Activated CD4-positive, alpha-beta T cell treated with anti-CD3 and anti-CD28 coated beads, Interleukin-2, amount 50 U/mL, for 4 hours (primary cell): ENCODE measurements around the gene SF1.

Source experiments
- DNase-seq, 2 experiments: peaks; one replicate each; pipeline ENCODE4 v3.0.0-alpha.2; 2020

The SF1 gene

DNA sequence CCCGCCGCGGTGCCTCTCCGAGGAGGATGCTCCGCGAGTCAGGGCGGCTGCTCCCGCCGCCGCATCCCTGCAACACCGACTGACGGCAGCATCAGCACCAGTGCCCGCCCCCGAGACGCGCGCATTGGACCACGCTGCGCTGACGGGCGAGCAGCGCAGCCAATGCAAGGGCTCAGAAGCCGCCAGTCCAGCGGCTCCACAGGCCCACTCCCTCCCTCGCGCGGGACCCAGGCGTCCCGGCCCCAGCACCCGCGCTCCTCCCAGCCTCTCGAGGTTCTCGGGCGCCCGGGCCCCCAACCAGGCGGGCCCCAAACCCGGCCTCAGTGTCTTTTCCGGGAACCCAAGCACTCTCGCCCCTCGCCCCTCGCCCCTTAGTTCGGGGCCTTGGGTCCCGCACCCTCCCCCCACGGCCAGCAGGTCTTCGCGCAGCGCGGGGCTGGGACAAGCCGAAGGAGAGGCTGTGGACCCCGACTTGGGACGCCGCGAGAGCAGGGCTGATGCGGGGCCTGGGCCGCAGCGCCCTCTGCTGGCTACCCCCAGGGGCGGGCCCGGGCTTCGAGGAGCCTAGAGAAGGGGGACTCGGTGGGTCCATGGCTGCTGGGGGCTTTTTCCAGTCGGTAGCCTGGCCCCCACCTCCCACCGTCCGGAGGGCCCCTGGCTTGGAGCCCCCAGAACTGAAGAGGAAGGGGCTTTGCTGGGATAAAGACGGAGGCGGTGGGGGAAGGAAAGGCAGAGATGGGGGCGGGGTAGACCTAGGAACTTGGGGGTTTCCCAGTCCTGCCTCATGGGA is 55.0 kb downstream of the SF1 start, which contains the start of gene NRXN2:
Gene NRXN2 (minus strand): TSS at position 81 of the 790 bp plus-strand sequence. CDS start 9,498 bp downstream, outside the sequence.
- peak; percentile 79 to 80 for DNase-seq

DNA sequence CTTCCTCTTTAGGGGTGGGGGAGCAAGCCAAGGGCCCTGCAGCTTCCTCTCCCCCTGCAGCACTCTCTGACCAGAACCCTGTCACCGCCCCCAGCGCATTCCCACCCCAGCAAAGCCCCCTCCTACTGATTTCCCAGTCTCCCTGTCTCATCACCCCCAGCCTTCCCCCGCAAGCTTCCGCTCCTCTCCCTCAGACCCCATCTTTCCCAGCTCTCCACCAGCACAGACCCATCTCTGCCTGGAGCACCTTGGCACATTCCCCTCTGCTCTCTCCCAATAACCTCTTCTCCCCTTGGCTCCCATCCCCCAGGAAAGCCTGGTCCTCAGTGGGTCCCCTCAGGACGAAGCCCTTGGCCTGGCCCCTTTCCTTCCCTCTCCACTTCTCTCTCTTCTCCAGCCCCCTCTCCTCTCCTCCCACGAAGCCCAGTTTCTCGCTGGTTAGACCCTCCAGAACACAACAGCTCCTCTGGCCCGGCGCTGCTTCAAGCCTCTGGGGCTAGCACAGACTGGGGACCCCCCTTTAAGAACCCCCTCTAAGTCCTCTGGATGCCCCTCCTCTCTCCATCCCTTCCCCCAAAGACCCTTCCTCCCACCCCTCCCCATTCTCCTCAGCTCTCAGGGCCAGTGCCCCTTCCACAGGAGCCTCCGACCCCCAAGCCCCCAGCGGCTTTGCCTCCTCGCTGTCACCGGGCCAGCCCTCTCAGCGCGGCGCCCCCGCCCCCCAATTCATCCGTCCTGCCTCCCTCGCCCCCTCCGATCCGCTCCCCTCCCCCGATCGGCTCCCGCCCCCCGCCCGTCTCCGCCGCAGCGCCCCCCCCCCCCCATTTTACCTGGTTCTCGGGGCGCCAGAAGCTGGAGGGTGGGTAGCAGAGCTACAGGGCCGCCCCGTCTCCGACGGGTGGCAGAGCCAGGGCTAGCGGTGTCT is 55.9 kb downstream of the SF1 start:
- DNase-seq, result no peak

DNA sequence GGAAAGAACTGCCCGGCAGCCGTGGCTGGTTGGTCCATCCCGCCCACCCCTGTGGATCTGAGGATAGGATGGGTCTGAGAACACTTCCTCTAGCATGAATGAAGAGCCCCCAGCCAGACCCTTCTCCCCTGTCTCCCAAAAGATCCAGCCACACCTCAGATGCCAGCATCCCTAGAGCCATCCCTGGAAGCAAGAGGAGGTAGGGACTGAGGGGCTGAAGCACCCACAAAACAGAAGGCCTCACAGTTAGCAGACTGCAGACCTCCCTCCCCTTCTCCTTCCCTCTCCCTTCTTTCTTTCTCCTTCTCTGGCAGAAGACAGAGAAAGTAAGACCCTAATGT is 57.0 kb downstream of the SF1 start:
- DNase-seq, result no peak

DNA sequence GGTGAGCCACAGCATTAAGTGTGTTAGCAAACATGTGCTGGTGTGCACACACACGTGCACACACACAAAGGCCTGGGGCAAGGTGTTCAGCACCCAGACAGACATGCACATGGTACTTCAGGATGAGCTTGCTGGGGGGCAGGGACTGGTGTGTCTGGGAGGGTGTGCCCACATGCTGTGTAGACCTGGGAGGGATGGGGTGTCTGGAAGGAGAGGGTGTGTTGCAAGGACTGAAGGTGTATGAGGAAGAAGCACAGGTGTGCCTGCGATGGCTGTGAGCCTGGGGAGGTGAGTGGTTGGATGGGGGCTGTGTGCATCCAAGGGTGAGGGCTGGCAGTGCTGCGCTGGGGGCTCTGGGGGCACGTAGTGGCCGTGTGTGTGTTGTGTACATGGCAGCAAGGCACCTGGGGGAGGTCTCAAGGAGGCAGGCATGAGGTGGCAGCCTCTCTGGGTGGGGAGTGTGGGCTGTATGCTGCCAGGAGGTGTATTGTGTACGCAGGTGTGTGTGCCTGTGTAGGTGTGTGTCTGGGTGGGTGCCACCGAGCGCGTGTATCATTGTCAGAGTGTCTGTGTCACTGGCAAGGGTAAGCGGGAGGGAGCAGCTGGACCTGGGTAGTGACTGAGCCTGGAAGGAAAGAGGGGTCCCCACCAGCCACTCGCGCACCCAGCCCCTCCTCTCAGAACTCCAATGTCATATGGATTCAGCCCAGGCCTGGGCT is 57.5 kb downstream of the SF1 start:
- no peak for DNase-seq

DNA sequence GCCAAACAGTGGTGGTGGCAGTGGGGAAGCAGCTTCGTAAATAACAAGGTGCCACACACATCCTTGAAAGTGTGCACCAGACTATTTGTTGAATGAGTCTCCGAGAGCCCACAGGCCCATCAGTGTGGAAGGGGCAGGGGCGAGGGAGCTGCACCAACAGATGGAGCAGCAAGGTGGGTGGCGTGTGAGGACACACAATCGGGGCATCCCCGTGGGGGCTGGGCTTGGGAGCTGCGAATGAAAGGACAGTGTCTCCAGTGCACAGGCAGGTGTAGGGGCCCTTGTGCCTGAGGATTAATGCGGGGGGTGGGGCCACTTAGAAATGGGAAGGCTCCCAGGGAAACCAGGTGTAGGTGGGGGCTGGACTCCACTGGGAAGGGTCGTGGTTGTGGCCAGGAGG is 58.2 kb downstream of the SF1 start:
- DNase-seq, result no peak

DNA sequence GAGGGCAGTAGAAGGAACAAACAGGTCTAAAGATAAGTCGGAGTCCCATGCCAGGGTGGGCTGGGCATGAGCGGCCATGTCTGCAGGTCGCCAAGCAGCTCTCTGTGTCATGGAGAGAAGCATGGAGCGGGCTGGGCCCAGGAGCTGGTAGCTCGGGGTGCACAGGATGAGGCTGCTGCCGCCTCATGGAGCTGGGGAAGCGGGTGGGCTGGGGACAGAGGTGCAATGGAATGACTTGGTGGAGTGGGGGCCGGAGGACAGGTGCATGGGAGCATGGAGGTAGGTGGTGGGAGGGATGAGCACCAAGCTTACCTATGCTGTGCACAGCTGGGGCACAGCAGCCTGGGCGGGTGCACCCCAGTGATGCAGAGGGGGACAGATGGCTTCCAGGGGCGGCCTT is 58.9 kb downstream of the SF1 start:
- no peak for DNase-seq

DNA sequence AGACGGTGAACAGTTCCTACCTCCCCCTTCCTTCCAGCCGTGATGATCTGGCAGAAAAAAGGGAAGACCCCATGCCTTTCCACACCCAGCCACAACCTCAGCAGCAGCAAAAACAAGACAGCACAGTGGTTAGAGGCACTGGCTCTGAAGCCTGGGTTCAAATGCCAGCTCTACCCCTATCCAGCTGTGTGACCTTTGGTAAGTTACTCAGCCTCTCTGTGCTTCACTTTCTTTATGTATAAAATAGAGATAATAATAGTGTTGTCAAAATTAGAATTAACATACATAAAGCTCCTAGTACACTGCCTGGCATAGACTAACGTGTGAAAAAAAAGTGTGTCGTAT is 59.6 kb downstream of the SF1 start:
- DNase-seq, result no peak

DNA sequence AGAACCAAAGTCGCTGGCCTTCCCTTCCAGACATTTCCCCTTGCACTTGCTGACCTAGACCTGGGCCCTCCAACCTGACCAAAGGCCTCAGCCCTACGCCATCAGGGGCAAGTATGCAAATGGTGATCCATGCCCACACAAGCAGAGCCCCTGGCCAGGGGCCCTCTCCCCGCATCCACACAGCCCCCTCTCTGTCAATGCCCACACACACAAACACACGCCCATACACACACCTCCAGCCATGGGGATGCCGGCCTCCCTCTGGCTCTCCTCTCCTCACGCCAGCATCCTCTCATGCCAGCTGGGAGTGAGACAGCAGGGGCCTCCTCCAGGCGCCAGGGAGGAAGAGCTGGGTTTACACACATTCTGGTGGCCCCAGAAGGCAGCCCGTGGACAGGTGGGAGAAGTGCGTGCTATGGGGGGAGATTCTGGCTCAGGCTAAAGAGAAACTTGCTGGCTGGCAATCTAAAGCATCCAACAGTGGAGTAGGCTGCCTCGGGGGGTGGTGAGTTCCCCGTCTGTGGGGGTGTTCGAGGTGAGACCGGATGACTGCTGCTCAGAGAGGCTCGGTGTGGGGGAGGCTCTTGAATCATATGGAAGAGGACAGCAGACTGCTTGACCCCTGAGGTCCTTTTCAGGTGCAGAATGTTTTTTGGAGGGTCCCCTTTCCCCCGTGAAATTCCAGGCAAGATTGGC is 60.1 kb downstream of the SF1 start:
- no peak for DNase-seq

DNA sequence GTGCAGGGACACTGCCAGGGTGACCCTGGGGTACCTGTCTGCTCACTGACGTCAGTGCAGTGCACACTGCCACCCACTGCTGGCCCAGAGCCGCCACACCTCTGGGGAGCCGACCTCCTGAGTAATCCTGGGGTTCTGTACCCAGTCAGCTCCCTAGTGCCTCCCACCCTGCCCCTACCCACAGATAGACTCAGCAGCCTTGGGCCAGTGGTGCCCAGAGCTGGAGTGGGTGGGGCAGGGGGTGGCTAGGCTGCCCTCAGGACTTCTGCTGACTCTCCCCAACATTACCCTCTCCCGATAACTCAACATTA is 61.1 kb downstream of the SF1 start:
- no peak for DNase-seq

DNA sequence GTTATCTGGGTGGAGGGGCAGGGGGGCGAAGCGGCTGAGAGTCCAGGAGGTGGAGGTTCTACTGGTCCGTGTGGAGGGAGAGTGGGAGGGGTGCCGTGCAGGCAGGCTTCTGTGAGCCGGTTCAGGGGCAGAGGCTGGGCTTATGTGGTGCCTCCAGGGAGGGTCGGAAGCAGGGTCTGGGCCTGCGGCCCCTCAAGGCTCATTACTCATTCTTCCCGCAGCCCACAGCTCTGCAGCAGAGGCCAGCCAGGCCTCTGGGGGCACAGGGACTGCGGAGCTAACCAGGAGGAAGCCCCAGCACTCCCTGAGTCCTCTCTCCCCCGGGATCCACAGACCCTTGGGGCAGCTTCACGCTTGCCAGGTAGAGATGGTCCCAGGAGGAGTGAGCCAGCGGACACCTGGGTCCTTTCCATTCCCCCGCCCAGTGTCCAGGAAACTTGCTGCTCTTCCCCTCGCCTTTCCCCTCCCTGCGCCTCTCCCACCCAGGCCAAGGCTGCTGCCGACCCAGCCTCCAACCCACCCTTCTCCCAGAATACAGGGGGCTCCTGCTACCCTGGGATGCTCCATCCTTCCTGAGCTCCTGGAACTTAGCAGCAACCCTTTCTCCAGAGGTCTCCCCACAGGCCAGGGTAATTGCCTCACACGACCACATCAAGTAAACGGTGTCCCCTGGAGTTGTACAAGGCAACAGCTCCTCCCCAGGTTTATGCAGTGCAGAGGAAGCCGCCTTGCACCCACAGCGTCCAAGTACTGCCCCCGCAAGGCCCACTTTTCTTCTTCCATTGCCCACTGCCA is 61.7 kb downstream of the SF1 start:
- DNase-seq, result no peak

DNA sequence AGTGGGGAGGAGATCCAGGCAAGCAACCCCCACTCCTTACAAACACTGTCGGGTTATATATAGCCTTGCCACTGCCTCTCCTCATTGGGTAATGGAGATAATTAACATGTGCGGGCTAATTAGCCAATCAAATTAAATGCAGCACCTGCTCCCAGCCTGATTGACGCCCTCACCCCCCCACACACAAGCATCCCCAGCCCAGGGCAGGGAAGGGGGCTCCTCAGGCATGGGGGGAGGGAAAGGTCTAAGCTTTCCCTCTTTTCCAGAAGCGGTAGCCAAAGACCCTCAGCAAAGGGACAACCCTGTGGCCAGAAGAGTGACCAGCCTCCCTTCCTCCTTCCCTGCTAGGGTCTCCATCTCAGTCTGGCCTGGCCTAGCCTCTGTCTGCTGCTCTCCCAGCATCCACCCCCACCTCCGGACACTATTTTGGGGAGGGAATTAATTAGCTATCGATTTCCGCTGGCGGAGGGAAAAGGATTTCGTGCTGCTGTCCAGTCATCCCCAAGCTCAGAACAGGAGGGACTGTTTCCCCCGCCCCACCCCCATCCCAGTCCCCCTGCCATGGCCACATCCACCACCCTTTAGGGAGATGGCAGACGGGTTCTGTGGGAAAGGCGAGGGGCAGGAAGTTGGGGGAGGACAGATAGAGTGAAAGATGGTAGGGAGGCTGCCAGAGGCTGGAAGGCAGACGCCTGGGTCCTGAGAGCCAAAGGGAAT is 62.4 kb downstream of the SF1 start:
- DNase-seq, result no peak

DNA sequence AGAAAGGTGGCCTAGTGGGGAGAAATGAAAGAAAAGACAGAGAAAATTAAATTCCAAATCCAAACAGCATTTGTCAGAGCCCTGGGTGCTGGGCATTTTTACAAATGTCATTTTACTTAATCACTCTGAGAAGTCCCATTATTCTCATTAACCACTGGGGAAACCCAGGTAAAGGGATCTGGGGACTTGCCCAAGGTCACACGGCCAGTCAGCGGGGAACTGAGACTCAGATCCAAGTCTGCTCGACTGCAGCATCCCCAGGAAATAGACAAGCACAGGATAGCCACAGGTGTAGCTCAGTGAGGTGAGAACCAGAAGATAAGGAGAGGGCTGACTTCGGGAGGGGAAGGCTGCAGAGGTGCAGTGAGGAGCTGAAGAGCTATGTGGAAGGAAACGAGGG is 63.2 kb downstream of the SF1 start:
- DNase-seq, result no peak

DNA sequence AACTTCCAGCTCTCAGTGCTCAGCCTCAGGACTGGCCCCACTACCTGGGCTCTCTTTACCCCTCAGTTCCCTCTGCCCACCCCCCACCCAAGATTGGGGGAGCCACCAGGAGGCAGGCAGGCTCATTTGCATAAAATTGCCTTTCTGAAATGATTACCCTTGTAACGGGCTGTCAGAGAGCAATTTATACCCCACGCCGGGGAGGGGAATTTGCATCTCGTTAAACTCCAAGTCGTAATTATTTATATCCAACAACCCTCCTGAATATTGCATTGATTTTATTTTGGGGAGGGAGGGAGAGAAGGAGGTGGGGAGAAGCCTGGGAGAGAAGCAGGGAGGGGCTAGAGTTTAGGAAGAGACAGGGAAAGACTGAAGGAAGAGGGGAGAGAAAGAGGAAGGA is 63.7 kb downstream of the SF1 start:
- no peak for DNase-seq
